HEK293T (cell line): Measurements from ENCODE around the gene ECHDC1.

Source experiments
- CTCF ChIA-PET: fragments of 350-600 bp; formaldehyde crosslinking; extraction: SDS; loops from one replicate; lab custom pipeline; 2021; ENCODE audit warnings: antibody characterized with exemption, inconsistent platforms; lab: Yijun Ruan, JAX
- POLR2A ChIA-PET: fragments of 350-600 bp; formaldehyde crosslinking; extraction: SDS; loops from one replicate; lab custom pipeline; 2020; ENCODE audit warnings: antibody characterized with exemption, inconsistent platforms; lab: Yijun Ruan, JAX
- DNase-seq: peaks from one replicate; pipeline ENCODE4 v3.0.0; 2012; ENCODE audit warnings: mixed read lengths; ENCODE audit errors: extremely low spot score
- ARNT ChIP-seq: fragments of 450-650 bp; IDR thresholded peaks from 2 replicates; pipeline ENCODE4 v1.6.1; 2017; ENCODE audit warnings: mild to moderate bottlenecking
- BHLHE40 ChIP-seq: fragments of 450-650 bp; IDR thresholded peaks from 2 replicates; pipeline ENCODE4 v1.6.1; 2016; ENCODE audit warnings: mild to moderate bottlenecking, moderate library complexity, borderline replicate concordance
- CTBP1 ChIP-seq: fragments of 450-650 bp; IDR thresholded peaks from 2 replicates; pipeline ENCODE4 v1.6.1; 2016; ENCODE audit warnings: borderline replicate concordance
- ELF4 ChIP-seq: fragments of 450-650 bp; IDR thresholded peaks from 2 replicates; pipeline ENCODE4 v1.6.1; 2017; ENCODE audit warnings: antibody characterized with exemption
- FOXA1 ChIP-seq: fragments of 450-650 bp; IDR thresholded peaks from 2 replicates; pipeline ENCODE4 v1.6.1; 2016; ENCODE audit warnings: mild to moderate bottlenecking
- FOXK2 ChIP-seq: fragments of 450-650 bp; IDR thresholded peaks from 2 replicates; pipeline ENCODE4 v1.6.1; 2016; ENCODE audit warnings: mild to moderate bottlenecking
- FOXM1 ChIP-seq: fragments of 450-650 bp; IDR thresholded peaks from 2 replicates; pipeline ENCODE4 v1.6.1; 2017; ENCODE audit warnings: mild to moderate bottlenecking, borderline replicate concordance
- HDGF ChIP-seq: fragments of 450-650 bp; IDR thresholded peaks from 2 replicates; pipeline ENCODE4 v1.6.1; 2017; ENCODE audit warnings: antibody characterized with exemption, borderline replicate concordance
- L3MBTL2 ChIP-seq: fragments of 450-650 bp; conservative IDR thresholded peaks from 2 replicates; pipeline ENCODE4 v1.6.1; 2016; ENCODE audit warnings: mild to moderate bottlenecking
- LEF1 ChIP-seq: fragments of 450-650 bp; IDR thresholded peaks from 2 replicates; pipeline ENCODE4 v1.6.1; 2017; ENCODE audit warnings: mild to moderate bottlenecking, borderline replicate concordance
- NFRKB ChIP-seq: fragments of 450-650 bp; IDR thresholded peaks from 2 replicates; pipeline ENCODE4 v1.6.1; 2016; ENCODE audit warnings: mild to moderate bottlenecking, moderate library complexity
- SP1 ChIP-seq: fragments of 450-650 bp; IDR thresholded peaks from 2 replicates; pipeline ENCODE4 v1.6.1; 2017
- SUZ12 ChIP-seq: fragments of 450-650 bp; IDR thresholded peaks from 2 replicates; pipeline ENCODE4 v1.6.1; 2016; ENCODE audit warnings: mild to moderate bottlenecking
- TARDBP ChIP-seq: fragments of 450-650 bp; IDR thresholded peaks from 2 replicates; pipeline ENCODE4 v1.6.1; 2016
- ZNF384 ChIP-seq: fragments of 450-650 bp; IDR thresholded peaks from 2 replicates; pipeline ENCODE4 v1.6.1; 2016
- TF ChIP-seq, protein P1 (sequence below): fragments of 450-650 bp; IDR thresholded peaks from 2 replicates; pipeline ENCODE4 v1.6.1; 2016

ECHDC1 gene

DNA sequence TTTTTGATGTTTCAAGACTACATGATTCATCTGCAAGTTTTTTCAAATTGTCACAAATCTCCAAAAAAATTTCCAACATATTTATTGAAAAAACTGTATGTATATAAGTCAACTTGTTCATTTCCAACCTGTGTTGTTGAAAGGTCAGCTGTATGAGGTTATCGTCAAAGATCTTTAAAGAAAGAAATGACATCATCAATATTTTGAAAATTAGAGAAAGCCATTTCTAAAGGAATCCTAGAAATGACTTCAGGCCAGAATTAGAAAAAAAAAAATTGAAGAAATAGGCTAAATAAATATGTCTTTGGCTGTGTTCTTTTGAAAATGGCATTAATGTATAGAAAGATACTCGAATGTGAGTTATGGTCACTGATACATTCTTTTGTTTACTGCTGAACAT, 69.9 kb downstream of the ECHDC1 start:
- TF ChIP-seq HDGF (no peak), LEF1 (no peak), L3MBTL2 (no peak), ELF4 (no peak), ZNF384 (no peak), CTBP1 (no peak), TARDBP (no peak)
- TF ChIP-seq, protein P1, sequence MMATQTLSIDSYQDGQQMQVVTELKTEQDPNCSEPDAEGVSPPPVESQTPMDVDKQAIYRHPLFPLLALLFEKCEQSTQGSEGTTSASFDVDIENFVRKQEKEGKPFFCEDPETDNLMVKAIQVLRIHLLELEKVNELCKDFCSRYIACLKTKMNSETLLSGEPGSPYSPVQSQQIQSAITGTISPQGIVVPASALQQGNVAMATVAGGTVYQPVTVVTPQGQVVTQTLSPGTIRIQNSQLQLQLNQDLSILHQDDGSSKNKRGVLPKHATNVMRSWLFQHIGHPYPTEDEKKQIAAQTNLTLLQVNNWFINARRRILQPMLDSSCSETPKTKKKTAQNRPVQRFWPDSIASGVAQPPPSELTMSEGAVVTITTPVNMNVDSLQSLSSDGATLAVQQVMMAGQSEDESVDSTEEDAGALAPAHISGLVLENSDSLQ, result no peak

DNA sequence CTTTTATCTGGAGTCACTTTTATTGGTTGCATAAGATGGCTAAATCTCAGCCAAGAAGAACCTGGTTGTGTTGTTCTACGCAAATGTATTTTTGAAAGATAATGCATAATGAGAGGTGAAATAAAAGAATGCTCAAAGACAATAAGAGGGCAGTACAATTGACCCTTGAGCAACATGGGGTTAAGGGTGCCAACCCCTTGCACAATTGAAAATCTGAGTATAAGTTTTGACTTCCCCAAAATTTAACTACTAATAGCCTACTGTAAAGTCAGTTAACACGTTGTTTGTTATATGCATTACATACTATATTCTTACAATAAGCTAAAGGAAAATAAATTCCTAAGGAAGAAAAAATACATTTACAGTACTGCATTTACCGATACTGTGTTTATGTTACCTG, 70.8 kb downstream of the ECHDC1 start:
- TF ChIP-seq HDGF (no peak), LEF1 (no peak), TARDBP (no peak), ARNT (no peak), L3MBTL2 (no peak), ELF4 (no peak), CTBP1 (no peak), FOXM1 (no peak), BHLHE40 (no peak)
- TF ChIP-seq, protein P1, result no peak
- no peak for DNase-seq
- CTCF ChIA-PET, result no interaction called here
- POLR2A ChIA-PET, result no interaction called here

More for the DNA sequence above, 69.9 kb downstream of the ECHDC1 start:
- no peak for DNase-seq
- ChIA-PET POLR2A (no interaction called here), CTCF (no interaction called here)

DNA sequence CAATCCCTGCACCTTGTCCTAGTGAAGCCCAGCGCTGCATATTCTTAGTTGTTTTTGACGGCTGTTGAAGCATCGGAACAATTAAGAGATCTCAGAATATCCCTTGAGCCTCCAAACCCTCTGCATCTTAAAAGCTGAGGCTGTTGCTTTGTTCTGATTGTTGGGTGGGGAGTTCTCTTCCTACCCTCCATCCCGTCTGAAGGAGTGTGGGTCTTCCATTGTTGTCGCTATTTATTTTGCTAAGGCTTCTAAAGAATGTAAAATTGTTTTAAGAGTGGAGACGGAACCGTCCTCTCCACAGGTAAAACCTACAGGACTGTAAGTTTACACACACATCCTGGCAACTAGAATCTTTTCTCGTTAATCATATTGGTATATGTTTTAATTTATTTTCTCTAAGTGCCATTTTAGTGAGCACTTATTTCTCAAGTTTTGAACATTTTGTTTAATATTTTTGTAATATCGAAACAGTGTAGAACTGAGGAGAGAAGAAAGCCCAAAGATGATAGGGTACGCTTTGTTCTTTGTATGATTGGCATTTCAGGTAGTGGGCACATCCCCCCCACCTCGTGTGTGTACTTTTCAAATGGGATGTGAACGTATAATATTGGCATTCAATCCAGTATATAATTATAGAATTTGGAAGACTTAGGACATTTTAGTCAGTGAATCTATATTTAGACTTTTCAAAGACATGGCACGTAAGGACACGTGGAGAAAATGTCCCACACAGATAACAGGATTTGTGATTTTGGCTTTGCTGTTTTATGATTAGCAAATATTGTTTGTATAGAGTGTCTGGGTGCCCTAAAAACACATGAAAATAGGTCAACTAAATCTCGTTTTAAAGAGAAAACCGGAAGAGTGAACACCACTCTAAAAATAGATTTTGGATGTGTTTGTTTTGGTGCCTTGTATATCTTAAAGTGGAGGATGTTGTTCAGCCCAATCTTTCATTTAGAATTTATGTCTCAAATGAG, 75.5 kb downstream of the ECHDC1 start:
- no peak for TF ChIP-seq BHLHE40
- TF ChIP-seq, protein P1, result peak; percentile 68
- TF ChIP-seq TARDBP, result no peak
- DNase-seq, result no peak
- ChIA-PET CTCF (interaction anchor here (1.4 to 1.8 kb wide), 3 partner anchors 11 to 249 kb away, joined by 4 to 8 read pairs (median 5); no protein-coding TSS in a partner anchor), POLR2A (interaction anchor here (0.6 to 2.8 kb wide), 10 partner anchors 8 to 248 kb away, joined by 3 to 15 read pairs (median 4); partner anchors contain the start of gene ECHDC1)

DNA sequence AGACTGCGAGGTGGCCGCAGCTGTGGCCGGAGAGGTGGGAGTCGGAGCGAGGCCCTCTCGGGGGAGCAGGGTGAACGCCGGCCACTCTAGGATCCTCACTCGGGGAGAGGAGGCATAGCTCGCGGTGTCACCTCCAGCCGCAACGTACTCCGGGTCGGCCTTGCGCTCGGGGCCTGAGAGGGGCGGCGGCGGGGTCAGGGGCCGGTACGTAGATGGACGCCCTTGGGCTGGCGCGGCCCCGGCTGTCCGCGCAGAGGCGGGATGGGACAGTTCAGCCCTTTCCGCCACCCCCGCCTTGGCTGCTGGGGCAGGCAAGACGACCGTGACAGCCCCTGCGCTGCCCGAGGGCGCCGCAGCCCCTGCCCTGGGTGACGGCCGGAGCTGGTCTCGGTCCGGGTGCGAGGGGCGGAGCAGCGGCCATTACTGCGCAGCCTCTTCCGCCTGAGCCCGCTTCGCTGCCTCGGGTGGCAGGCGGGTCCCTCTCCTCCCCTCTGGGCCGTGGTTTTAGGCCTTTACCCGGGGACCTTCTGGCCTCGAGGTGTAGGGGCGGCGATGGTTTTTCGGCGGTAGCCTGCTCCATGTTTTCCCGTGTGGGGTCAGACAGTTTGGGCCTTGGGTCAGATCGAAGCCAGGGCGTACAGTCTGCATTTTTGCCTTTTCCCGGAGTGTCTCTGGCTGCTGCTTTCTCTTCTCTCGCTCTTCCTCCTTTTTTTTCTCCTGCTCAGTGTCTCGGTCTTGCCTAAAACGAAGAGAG, 76.3 kb downstream of the ECHDC1 start:
- ChIA-PET CTCF (interaction anchor here (0.6 to 1.8 kb wide), 9 partner anchors 8 to 1955 kb away, joined by 3 to 8 read pairs (median 4); no protein-coding TSS in a partner anchor), POLR2A (interaction anchor here (0.7 to 2.8 kb wide), 16 partner anchors 9 to 1281 kb away, joined by 3 to 15 read pairs (median 4); partner anchors contain the start of genes ECHDC1 and TRMT11)
- TF ChIP-seq L3MBTL2, result peak; percentile 12
- TF ChIP-seq, protein P1, result no peak
- DNase-seq, result peak; percentile 74

DNA sequence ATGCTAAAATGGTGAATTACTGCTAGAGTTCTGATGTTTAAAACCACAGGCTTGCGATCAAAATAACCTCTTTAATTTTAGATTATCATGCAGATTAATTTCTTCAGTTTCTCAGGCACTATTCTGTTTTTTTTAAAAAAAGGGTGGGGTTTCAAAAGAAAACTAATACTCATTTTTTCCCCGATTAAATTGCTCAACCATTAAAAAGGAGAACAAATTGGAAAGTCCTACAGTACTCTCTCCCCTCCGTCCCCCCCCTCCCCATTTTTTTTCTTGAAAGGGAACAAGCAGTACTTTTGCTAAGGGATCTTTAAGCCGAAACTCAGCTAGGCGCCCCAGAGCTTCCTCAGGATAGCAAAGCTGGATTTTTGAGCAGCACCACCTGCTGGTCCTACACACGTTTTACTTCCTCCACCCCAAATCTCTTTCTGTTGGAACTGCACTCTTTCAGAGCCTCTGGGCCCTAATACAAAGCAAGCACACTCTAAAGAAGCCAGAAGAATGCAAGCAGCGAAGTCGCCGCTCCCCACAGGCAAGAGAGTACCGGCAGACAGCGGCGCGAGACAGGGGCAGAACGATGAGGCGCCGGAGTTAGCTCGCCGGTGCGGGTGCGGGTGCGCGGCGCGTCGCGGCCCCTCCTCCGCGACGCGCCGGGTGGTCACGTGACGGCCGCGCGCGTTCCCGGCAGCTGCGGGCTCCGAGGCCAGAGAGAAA, 77.1 kb downstream of the ECHDC1 start, which contains the start of gene RNF146:
RNF146 (plus strand) TSS at position 687 of the 714 bp plus-strand sequence. CDS start 13,475 bp downstream, outside the sequence.
- POLR2A ChIA-PET, result interaction anchor here (0.7 to 2.8 kb wide), 17 partner anchors 9 to 1280 kb away, joined by 3 to 15 read pairs (median 4); partner anchors contain the start of genes ECHDC1 and TRMT11
- no peak; the same call in 1 of the 2 replicates for TF ChIP-seq LEF1
- no peak for TF ChIP-seq L3MBTL2
- TF ChIP-seq ZNF384, result 0 out of 2 replicates have a peak, but pooled peaks have one; percentile 55
- TF ChIP-seq CTBP1, result no peak
- CTCF ChIA-PET, result interaction anchor here (0.6 to 1.8 kb wide), 11 partner anchors 9 to 1954 kb away, joined by 3 to 8 read pairs (median 4); no protein-coding TSS in a partner anchor
- peak; percentile 91 for DNase-seq

DNA sequence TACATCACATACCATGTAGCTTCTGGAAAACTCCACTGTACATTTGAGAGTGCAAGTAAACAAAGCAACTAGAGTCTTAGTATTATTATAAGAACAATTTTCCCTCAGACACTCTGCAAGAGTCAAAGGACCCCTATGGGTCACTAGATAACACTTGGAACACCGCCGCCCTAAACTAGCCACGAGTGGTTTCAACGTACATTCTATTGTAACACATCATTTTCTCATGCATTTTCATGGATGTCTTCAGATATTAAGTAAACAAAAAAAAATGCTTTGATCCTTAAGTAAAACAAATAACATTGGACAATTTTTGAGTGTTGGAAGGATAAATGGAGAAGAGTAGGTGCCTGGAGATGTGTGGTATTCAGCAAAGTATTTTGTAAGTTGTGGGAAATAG, 79.9 kb downstream of the ECHDC1 start:
- DNase-seq, result no peak
- TF ChIP-seq ZNF384 (no peak), NFRKB (no peak), FOXA1 (no peak), ARNT (no peak), BHLHE40 (no peak), SP1 (no peak), L3MBTL2 (no peak), SUZ12 (no peak), FOXM1 (no peak), CTBP1 (no peak), LEF1 (no peak), TARDBP (no peak), ELF4 (no peak), FOXK2 (no peak)
- POLR2A ChIA-PET, result no interaction called here
- CTCF ChIA-PET, result interaction anchor here (0.6 kb wide), 1 partner anchor 10 kb away, joined by 4 read pairs; no protein-coding TSS in a partner anchor
